Tibial artery (tissue), 4 donors: Measurements from ENCODE around the gene GRID2.

ENCODE experiments used
- DNase-seq, 2 donors: peaks; one replicate each; pipeline ENCODE4 v3.0.0-alpha.2; 2019
- H3K27ac ChIP-seq, 2 donors: fragments of 200-600 bp; sonication (generic) in 1 of 2; 1 replicate in 1 of 2; 2 replicates in 1 of 2; pipeline ENCODE4 v1.5.1; 2018 to 2019; ENCODE audit warnings: mild to moderate bottlenecking in 1 of 2
- H3K27me3 ChIP-seq, 2 donors: fragments of 200-600 bp; sonication (generic) in 1 of 2; one replicate each; pipeline versions ENCODE4 v1.5.1 to v1.6.0; 2016 to 2019
- H3K36me3 ChIP-seq, 3 donors: fragments of 200-600 bp; sonication (generic) in 2 of 3; one replicate each; pipeline ENCODE4 v1.5.1; 2016 to 2019; ENCODE audit warnings: mild to moderate bottlenecking in 2 of 3
- H3K4me1 ChIP-seq, 4 donors: fragments of 200-600 bp; sonication (generic) in 2 of 4; 1 replicate in 3 of 4; 2 replicates in 1 of 4; pipeline ENCODE4 v1.5.1; 2016 to 2019
- H3K4me3 ChIP-seq, 2 donors: fragments of 200-600 bp; sonication (generic) in 1 of 2; 1 replicate in 1 of 2; 2 replicates in 1 of 2; pipeline ENCODE4 v1.5.1; 2018 to 2019; ENCODE audit warnings: mild to moderate bottlenecking in 2 of 2
- H3K9me3 ChIP-seq, 3 donors: fragments of 200-600 bp; sonication (generic) in 1 of 3; one replicate each; pipeline ENCODE4 v1.5.1; 2016 to 2019
- CTCF ChIP-seq, 2 experiments: fragments of 200-600 bp in 1 of 2; fragments of 450-650 bp in 1 of 2; IDR thresholded peaks; one replicate each; pipeline ENCODE4 v1.5.1; 2017 to 2019; ENCODE audit warnings: antibody characterized with exemption in 2 of 2, mild to moderate bottlenecking in 1 of 2, moderate library complexity in 1 of 2
- intact Hi-C: fragments of 100-400 bp; cut with DNase I; formaldehyde crosslinking; loops from one replicate; pipeline ENCODE4 v1.15.0; 2023; ENCODE audit warnings: low total_unique reads

GRID2 gene

GRCh38 chr4:92501456-92501855 is 197.7 kb downstream of the GRID2 start:
- H3K4me3 ChIP-seq, result no peak overlapping the region
- intact Hi-C loops, result no loop called here
- TF ChIP-seq CTCF (IDR thresholded peaks at IDR 0.05), result no peak
- no peaks in the 10 kb centered on the region for H3K36me3 ChIP-seq
- DNase-seq, result no peak
- H3K9me3 ChIP-seq, result no peaks in the 10 kb centered on the region
- no peak overlapping the region for H3K27ac ChIP-seq
- H3K4me1 ChIP-seq, result no peaks in the 10 kb centered on the region
- H3K27me3 ChIP-seq, result no peaks in the 10 kb centered on the region

- H3K27me3 ChIP-seq, result no peaks in the 10 kb centered on the region
- no peaks in the 10 kb centered on the region for H3K36me3 ChIP-seq
- no peak for TF ChIP-seq CTCF (IDR thresholded peaks at IDR 0.05)
- no peaks in the 10 kb centered on the region for H3K4me1 ChIP-seq
- H3K4me3 ChIP-seq, result no peak overlapping the region
- H3K9me3 ChIP-seq, result no peaks in the 10 kb centered on the region
- DNase-seq, result no peak
- H3K27ac ChIP-seq, result no peak overlapping the region
- intact Hi-C loops, result no loop called here
These were observed 203.2 kb downstream of the GRID2 start for GRCh38 chr4:92506933-92507332.

- Histone ChIP-seq H3K27ac (no peak overlapping the region), H3K27me3 (no peaks in the 10 kb centered on the region), H3K4me1 (no peaks in the 10 kb centered on the region), H3K36me3 (no peaks in the 10 kb centered on the region), H3K9me3 (no peaks in the 10 kb centered on the region), H3K4me3 (no peak overlapping the region)
- intact Hi-C loops, result no loop called here
- TF ChIP-seq CTCF (IDR thresholded peaks at IDR 0.05), result no peak
- DNase-seq, result no peak
These were observed 210.9 kb downstream of the GRID2 start for GRCh38 chr4:92514627-92515026.

GRCh38 chr4:92516450-92516849 is 212.7 kb downstream of the GRID2 start:
- no peaks in the 10 kb centered on the region for H3K4me1 ChIP-seq
- TF ChIP-seq CTCF (IDR thresholded peaks at IDR 0.05), result no peak
- no peak overlapping the region for H3K4me3 ChIP-seq
- H3K27ac ChIP-seq, result no peak overlapping the region
- intact Hi-C loops, result no loop called here
- no peaks in the 10 kb centered on the region for H3K9me3 ChIP-seq
- no peak for DNase-seq
- no peaks in the 10 kb centered on the region for H3K36me3 ChIP-seq
- H3K27me3 ChIP-seq, result no peaks in the 10 kb centered on the region

GRCh38 chr4:92519727-92520126 is 216.0 kb downstream of the GRID2 start:
- Histone ChIP-seq H3K36me3 (no peaks in the 10 kb centered on the region), H3K4me1 (no peaks in the 10 kb centered on the region), H3K4me3 (no peak overlapping the region), H3K27ac (no peak overlapping the region), H3K27me3 (no peaks in the 10 kb centered on the region), H3K9me3 (no peaks in the 10 kb centered on the region)
- intact Hi-C loops, result no loop called here
- no peak for TF ChIP-seq CTCF (IDR thresholded peaks at IDR 0.05)
- no peak for DNase-seq

- Histone ChIP-seq H3K4me1 (no peaks in the 10 kb centered on the region), H3K36me3 (no peaks in the 10 kb centered on the region), H3K4me3 (no peak overlapping the region), H3K27ac (no peak overlapping the region), H3K27me3 (no peaks in the 10 kb centered on the region), H3K9me3 (no peaks in the 10 kb centered on the region)
- intact Hi-C loops, result no loop called here
- no peak for DNase-seq
- no peak for TF ChIP-seq CTCF (IDR thresholded peaks at IDR 0.05)
These were observed 216.8 kb downstream of the GRID2 start for GRCh38 chr4:92520563-92520962.
